ENCODE measurements around the gene IMMT.

IMMT gene

GRCh38 chr2:86139981-86140380, 55.3 kb downstream of the IMMT start:
- DNase-seq: peak; percentile 26

- peak; percentile 30 for DNase-seq
These were observed 56.3 kb downstream of the IMMT start for GRCh38 chr2:86138736-86139625.

GRCh38 chr2:86136141-86136540, 59.1 kb downstream of the IMMT start:
- no peak for DNase-seq

GRCh38 chr2:86135653-86136052, 59.6 kb downstream of the IMMT start:
- DNase-seq: no peak

- no peak for DNase-seq
These were observed 60.6 kb downstream of the IMMT start for GRCh38 chr2:86134709-86135108.

- DNase-seq: no peak
These were observed 70.6 kb downstream of the IMMT start for GRCh38 chr2:86124683-86125082.

GRCh38 chr2:86123328-86123925, 71.8 kb downstream of the IMMT start:
- DNase-seq: no peak

GRCh38 chr2:86118130-86118529, 77.1 kb downstream of the IMMT start:
- DNase-seq: no peak

GRCh38 chr2:86107031-86107430, 88.2 kb downstream of the IMMT start:
- DNase-seq: peak; percentile 48

GRCh38 chr2:86105969-86106945, 89.0 kb downstream of the IMMT start, which contains the start of gene PTCD3:
PTCD3 (plus strand) TSS chr2:86106235; CDS start chr2:86106248, 13 bp downstream.
- DNase-seq: peak; percentile 96

- peak; percentile 91 for DNase-seq
These were observed 89.9 kb downstream of the IMMT start, which contains the start of gene POLR1A for GRCh38 chr2:86105252-86105968. POLR1A (minus strand) TSS chr2:86105886; CDS start chr2:86105776, 110 bp downstream.

GRCh38 chr2:86102157-86102556, 93.1 kb downstream of the IMMT start:
- no peak for DNase-seq

GRCh38 chr2:86097913-86098312, 97.3 kb downstream of the IMMT start:
- DNase-seq: no peak

GRCh38 chr2:86097114-86097896, 98.0 kb downstream of the IMMT start:
- no peak for DNase-seq

GRCh38 chr2:86094229-86094628, 101.0 kb downstream of the IMMT start:
- no peak for DNase-seq
